Thyroid gland (tissue), 4 donors: ENCODE results near the gene IMPA2.
"Not testable (repeated sequence)": the region's sequence is repeated elsewhere in the genome, so short reads cannot be mapped to it uniquely, and the experiment has no call there.

Experiments used
- POLR2A ChIP-seq, 2 donors: fragments of 450-650 bp; IDR thresholded peaks; one replicate each; pipeline ENCODE4 v1.6.1; 2017; ENCODE audit warnings: antibody characterized with exemption in 2 of 2, mild to moderate bottlenecking in 2 of 2, moderate library complexity in 1 of 2
- TF ChIP-seq, protein P1 (sequence below), 6 experiments: fragments of 200-600 bp in 3 of 6; fragments of 450-650 bp in 3 of 6; sonication (generic) in 3 of 6; IDR thresholded peaks; one replicate each; pipeline ENCODE4 v1.5.1; 2016 to 2019; ENCODE audit warnings: antibody characterized with exemption in 6 of 6, mild to moderate bottlenecking in 2 of 6, inconsistent platforms in 1 of 6, moderate library complexity in 1 of 6

DNA sequence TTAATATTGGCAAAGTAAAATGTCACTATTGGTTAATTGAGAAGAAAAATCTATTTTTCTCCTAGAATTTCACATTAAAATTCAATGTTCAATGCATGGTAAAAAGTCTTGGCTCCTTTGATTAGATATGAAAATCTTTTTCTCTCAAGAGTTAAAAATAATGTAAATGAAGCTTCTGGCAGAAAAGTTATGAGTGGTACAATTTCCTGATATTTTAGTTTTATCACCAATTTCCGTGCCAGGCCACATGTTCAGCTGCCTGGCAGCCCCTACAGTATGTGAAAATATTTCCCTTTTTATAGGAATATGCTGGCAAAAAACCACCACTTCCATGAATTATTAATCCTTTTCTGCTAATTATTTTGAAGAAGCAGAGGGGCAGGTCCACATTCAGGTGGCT lies 89.8 kb downstream of the IMPA2 start:
- TF ChIP-seq POLR2A (IDR thresholded peaks at IDR 0.05), result not testable (repeated sequence)
- TF ChIP-seq, protein P1, sequence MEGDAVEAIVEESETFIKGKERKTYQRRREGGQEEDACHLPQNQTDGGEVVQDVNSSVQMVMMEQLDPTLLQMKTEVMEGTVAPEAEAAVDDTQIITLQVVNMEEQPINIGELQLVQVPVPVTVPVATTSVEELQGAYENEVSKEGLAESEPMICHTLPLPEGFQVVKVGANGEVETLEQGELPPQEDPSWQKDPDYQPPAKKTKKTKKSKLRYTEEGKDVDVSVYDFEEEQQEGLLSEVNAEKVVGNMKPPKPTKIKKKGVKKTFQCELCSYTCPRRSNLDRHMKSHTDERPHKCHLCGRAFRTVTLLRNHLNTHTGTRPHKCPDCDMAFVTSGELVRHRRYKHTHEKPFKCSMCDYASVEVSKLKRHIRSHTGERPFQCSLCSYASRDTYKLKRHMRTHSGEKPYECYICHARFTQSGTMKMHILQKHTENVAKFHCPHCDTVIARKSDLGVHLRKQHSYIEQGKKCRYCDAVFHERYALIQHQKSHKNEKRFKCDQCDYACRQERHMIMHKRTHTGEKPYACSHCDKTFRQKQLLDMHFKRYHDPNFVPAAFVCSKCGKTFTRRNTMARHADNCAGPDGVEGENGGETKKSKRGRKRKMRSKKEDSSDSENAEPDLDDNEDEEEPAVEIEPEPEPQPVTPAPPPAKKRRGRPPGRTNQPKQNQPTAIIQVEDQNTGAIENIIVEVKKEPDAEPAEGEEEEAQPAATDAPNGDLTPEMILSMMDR (IDR thresholded peaks at IDR 0.05), result not testable (repeated sequence)
